HG03066 (cell line): ENCODE results near the gene EI24.
"Not testable (repeated sequence)": the region's sequence is repeated elsewhere in the genome, so short reads cannot be mapped to it uniquely, and the experiment has no call there.

Experiments
- ATAC-seq: cut with Tn5 transposase; IDR thresholded peaks from one replicate; pipeline ENCODE4 v1.9.1; 2021; ENCODE audit warnings: low read depth; ENCODE audit not compliant: unreplicated experiment

The EI24 gene

GRCh38 chr11:125568970-125569914 lies at the start of gene EI24:
Gene EI24, plus strand, starts transcription at chr11:125569477. Its CDS starts 3,051 bp downstream, at chr11:125572528.
- peak; percentile 94 for ATAC-seq

DNA sequence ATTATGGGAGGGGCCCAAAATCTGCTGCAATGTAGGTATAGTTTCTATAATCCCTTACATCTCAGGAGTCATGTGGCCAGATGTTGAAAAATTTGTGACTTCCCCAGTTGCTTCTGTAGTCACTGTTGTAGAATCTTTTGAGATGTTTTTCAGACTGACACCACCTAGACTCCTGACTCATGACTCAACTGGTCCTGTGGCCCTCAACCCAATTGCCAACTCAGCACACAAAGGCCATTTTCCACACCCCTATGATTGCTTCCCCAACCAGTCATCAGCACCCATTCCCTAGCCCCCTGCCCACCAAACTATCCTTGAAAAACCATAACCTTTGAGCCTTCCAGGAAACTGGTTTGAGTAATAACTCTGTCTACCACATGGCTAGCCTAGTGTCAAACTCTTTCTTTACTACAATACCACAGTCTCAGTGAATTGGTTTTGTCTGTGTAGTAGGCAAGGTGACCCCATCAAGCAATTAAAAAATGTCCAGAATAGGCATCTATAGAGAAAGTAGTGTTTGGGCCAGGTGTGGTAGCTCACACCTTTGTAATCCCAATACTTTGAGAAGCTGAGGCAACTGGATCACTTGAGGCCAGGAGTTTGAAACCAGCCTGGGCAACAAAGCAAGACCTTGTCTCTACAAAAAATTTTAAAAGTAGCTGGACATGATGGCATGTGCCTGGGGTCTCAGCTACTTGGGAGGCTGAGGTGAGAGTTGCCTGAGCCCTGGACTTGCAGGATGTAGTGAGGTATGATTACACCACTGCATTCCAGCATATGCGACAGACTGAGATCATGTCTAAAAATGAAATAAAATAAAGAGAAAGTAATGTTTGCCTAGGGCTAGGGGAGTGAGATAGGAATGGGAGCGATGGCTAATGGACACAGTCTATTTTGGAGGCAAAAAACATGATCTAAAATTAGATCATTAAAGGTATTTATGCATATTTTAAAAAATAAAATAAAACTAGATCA lies 49.1 kb upstream of the EI24 start:
- no peak for ATAC-seq

GRCh38 chr11:125525303-125525702 lies 44.0 kb upstream of the EI24 start:
- ATAC-seq = no peak

DNA sequence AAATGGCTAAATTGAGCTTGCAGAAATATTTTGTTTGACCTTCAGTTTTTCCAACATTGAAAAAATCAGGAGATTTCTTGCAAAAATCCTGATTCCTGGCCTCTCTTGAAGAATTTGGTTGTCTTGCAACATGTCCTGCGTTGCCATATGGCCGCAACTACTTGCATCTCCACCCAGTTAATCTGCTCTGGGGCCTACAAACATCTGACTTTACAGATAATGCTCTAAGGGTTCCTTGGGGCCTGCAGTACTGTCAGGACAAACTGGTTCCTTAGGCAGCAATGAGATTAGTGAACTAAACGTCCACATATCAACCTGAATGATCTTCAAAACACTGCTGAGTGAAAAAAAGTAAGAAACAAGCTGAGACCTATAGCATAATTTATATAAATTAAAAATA lies 36.6 kb upstream of the EI24 start:
- ATAC-seq = no peak

- no peak for ATAC-seq
Observed at GRCh38 chr11:125535585-125535984, 33.7 kb upstream of the EI24 start.

GRCh38 chr11:125536834-125537233 lies 32.4 kb upstream of the EI24 start:
- not testable (repeated sequence) for ATAC-seq

GRCh38 chr11:125542709-125543108 lies 26.6 kb upstream of the EI24 start:
- ATAC-seq = no peak

DNA sequence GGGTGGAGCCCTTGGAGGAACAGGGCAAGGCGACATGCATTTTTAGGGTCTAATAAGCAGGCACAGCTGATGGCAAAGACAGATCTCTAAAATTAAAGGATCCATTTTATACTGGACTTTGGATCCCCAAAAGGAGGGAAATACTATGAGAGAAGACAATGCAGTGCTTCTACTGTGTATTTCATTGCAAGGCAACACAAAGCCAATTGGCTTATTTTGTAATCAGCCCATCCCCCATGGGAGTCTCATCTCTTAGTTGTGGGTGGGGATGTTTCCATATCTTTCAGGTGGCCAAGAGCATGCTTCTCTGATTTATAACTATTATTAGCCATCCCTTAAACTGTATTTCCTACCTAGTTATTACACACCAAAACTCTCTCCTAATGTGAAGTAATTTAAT lies 18.5 kb upstream of the EI24 start:
- ATAC-seq = no peak

GRCh38 chr11:125551835-125552342 lies 17.4 kb upstream of the EI24 start:
- ATAC-seq = no peak

- ATAC-seq = no peak
Observed at GRCh38 chr11:125552927-125553326, 16.4 kb upstream of the EI24 start.

GRCh38 chr11:125553357-125553756 lies 15.9 kb upstream of the EI24 start:
- ATAC-seq = no peak

DNA sequence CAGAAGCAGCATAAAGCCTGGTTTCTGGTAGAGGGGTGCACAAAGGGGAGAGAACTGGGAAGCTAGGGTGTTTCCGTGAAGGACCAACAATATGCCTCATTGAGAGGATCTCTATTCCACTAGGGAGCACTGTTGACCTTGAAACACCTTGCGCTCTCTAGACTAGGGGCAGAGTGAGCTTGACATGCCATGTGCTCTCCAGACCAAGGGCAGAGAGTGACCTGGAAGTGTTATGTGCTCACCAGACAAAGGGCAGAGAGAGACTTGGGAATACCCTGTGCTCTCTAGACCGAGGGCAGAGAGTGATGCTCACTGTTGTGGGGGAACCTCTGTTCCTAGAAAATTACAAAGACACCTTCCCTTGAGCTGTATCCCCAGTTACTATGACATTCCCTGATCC lies 15.2 kb upstream of the EI24 start:
- no peak for ATAC-seq

DNA sequence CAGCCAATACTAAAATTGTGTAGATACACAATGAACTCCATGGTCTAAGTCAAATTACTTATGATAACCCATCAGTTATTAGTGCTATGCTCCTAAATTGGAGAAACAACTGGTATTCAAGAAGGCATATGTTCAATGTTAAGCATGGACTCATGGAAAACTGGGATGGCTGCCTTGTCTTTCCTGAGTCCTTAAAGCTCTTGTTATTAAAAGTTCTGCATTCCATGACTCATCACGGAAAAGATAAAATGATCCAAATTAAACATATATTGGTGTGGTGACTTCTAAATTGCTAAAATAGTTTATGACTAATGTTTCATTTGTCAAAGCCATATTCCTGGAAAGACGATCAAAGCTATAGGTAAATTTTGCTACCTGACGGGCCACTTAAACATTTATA lies 9.4 kb upstream of the EI24 start:
- no peak for ATAC-seq

GRCh38 chr11:125561924-125562323 lies 7.4 kb upstream of the EI24 start:
- ATAC-seq = no peak

DNA sequence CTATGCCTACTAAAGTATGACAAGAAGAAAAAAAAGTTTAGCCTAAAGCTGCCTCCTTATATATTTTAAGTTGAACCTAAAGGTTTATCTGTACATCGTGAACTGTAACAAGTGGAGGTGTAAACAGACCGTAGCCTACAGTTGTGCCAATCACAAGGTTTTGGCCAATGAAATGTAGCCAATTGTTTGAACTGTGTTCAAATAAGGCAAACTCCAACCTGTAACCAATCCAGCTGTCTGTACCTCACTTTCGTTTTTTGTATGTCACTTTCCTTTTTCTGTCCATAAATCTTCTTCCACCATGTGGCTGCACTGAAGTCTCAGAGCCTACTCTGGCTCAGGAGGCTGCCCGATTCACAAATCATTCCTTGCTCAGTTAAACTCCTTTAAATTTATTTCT lies 6.8 kb upstream of the EI24 start:
- ATAC-seq = no peak

DNA sequence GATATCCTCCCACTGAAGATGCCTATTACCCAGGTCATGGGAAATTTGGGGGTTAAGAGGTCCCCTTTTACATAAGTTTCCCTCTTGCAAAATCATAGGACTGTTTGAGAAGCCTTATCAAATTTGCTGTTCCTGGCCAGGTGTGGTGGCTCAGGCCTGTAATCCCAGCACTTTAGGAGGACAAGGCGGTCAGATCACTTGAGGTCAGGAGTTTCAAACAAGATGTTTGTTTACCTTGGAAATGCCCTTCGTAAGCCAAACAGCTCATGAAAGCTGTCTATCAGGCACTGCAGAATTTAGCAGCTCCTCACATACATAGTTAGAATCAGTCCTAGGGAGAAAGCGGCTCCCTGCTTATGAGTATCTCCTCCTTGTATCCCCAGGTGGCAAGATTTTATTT lies 4.9 kb upstream of the EI24 start:
- ATAC-seq = no peak

DNA sequence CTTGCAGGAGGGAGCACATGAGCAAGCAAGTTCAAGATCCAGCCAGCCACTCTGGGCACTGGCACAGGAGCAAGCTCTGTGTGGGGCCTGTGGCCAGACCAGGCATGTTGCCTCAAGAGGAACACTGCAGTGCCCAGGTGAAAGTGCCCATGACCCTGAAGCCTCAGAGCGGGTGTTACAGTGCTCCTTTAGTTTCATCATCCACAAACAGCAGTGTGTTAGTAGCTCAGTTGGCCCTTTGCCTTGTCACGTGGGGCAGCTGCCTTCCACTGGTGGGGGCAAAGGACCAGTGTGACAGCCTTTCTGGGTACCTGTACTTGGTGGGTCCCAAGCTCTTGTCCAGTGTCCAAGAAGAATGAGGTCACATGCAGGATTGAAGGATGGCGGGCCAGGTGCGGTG lies 3.0 kb upstream of the EI24 start:
- ATAC-seq = no peak

DNA sequence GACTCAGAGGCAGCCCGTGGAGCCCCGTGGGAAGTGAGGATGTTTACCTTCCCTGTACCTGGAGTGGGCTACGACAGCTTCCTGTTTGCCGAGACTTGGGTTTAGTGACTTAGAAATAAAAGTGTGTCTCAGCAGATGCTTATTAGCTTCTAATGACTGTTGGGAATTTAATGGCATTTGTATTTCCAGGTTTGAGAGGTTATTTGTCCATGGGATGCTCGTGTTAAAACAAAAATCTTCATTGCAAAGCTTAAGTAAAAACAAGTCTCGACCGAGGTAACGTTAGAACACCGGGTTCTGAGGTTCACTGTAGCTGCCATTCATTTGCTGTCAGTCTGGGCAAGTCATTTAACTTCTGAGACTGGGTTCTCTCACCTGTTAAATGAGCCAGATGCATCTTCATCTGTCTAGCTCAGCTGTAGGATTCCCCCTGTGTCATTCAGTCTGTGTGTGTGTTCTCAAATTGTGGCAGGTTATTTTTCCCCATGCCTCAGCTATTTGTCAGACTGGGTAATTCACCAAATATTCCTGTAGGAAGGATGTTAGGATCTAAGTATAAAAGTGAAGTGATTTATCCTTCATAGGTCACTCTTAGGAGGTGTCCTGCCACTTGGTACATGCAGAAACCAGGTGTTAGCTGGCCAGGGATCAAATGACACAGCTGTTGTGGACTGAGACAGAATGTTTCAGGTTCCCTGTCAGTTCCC lies 791 bp downstream of the EI24 start:
- ATAC-seq = peak; percentile 24

DNA sequence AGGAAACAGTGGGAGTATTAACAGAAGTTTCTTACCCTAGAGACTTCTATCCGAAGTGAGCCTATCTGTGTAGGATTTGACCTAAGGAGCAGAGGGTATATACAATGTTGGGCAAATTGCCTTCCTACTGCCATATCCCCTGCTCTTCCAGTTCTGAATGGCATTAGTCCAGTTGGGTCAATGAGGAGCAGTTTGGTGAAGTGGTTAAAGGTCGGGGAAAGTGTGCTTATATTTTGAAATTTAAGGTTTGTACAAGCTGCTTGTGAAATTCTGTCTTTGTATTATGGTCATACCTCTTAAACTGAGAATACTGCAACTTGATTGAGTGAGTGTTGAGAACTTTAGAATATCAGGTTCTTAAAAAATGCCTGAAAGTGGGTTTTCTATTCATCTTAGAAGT lies 1.7 kb downstream of the EI24 start:
- no peak for ATAC-seq

DNA sequence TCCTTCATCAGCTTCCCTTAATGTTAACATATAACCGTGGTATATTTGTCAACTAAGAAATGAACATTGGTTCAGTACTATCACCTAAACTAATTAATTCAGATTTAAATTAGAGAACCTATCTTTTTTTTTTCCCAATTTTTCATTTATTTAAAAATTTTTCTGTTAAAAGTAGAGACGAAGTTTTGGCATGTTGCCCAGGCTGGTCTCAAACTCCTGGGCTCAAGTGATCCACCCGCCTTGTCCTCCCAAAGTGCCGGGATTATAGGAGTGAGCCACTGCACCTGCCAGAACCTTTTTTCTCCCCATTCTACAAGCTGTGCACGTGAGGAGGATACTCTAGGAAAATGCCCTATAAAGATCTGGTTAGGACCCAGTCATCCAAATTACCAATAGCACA lies 3.6 kb downstream of the EI24 start:
- no peak for ATAC-seq
